Stomach smooth muscle (tissue), 2 donors: ENCODE measurements around the gene GSC.
A peak's percentile ranks its signal among the peaks of the same experiment; 100 is the strongest.

Experiments
- H3K27ac ChIP-seq: one replicate; pipeline ENCODE4 v1.7.0; 2013; ENCODE audit warnings: mild to moderate bottlenecking, low read length, inconsistent platforms
- H3K27me3 ChIP-seq, 2 donors: one replicate each; pipeline ENCODE4 v1.7.0; 2013; ENCODE audit warnings: low read length in 2 of 2; ENCODE audit not compliant: insufficient read depth in 2 of 2, control insufficient read depth in 1 of 2
- H3K36me3 ChIP-seq, 2 donors: one replicate each; pipeline ENCODE4 v1.7.0; 2013; ENCODE audit warnings: low read length in 2 of 2; ENCODE audit not compliant: control insufficient read depth in 2 of 2, insufficient read depth in 2 of 2
- H3K4me1 ChIP-seq: one replicate; pipeline ENCODE4 v1.7.0; 2013; ENCODE audit warnings: low read length; ENCODE audit not compliant: control insufficient read depth, insufficient read depth
- H3K4me3 ChIP-seq, 2 donors: one replicate each; pipeline ENCODE4 v1.7.0; 2013; ENCODE audit warnings: low read length in 2 of 2
- H3K9ac ChIP-seq, 2 donors: one replicate each; pipeline ENCODE4 v1.7.0; 2013; ENCODE audit warnings: low read length in 2 of 2, mild to moderate bottlenecking in 1 of 2
- H3K9me3 ChIP-seq, 2 donors: one replicate each; pipeline ENCODE4 v1.7.0; 2013; ENCODE audit warnings: low read length in 2 of 2; ENCODE audit not compliant: control insufficient read depth in 2 of 2
- donor health status: healthy.
- donor health status: Pancreatic carcinoma.

GSC gene

DNA sequence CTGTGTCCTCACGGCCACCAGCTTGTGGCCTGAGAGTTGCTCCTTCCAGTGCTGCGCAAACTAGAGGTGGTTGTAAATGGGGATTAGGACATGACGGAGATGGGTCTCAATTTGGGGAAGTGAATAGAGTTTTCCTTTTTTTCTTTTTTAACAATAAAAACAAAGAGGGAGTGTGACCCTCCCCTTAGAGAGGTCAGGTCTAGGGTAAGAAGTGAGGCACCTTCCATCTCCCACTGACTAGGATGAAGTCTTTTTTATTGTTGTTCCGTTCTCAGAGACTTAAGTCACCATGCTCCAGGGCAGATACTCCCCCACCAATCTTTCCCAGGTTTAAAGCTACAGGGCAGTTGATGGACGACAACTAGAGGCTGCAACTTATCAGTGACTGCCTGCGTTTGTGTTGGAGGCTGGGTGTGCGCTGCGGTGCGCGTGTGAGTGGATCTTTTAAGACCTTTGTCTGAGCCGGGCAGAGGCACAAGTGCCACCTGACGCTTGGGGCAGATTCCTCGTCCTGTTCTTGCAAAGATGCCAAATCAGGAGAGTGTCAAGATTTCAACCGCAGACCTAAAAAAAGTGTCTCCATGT is 2.1 kb upstream of the GSC start:
- Histone ChIP-seq H3K36me3 (no peaks in the 10 kb centered on the region), H3K9me3 (no peaks in the 10 kb centered on the region), H3K4me3 (no peak overlapping the region), H3K27ac (no peak overlapping the region), H3K4me1 (peaks cover 20% of the 10 kb centered on the region), H3K9ac (no peak overlapping the region), H3K27me3 (peaks cover 85 to 96% of the 10 kb centered on the region in 2 donors)

DNA sequence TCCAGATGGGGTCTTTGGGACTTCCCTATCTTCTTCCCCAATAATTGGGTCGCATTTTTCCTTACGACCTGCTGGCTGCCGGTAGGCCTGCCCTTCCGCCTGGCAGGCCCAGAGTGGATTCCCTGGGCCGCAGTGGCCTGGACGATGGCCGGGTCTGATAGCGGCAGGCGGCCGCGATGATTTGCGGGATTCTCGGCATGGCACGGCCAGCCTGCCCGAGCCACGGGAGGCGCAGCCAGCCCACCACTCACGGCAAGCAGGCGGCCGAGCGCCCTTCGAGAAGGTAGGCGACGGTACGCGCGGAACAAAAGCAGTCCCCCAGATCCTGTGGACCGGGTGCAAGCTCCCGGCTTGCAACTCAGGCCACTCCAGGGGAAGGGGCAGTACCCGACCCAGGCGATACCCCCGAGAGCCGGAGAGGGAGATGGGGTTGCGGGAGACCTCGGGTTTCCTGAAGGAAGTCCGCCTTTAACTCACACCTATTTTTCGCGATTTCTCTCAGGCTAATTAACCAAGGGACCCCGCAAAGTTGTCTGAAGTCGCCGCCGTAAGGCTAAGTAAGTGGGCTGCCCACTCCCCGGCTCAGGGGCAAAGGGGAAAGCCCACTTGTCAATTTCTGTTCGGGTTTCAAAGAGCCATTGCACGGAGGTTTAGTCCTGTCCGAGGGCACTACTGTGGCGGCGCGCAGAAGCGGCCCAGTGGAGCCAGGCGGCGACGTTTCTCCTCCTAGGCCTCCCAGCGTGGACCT is 1.4 kb upstream of the GSC start:
- Histone ChIP-seq H3K27me3 (peaks cover 88 to 97% of the 10 kb centered on the region in 2 donors), H3K9ac (no peak overlapping the region)

DNA sequence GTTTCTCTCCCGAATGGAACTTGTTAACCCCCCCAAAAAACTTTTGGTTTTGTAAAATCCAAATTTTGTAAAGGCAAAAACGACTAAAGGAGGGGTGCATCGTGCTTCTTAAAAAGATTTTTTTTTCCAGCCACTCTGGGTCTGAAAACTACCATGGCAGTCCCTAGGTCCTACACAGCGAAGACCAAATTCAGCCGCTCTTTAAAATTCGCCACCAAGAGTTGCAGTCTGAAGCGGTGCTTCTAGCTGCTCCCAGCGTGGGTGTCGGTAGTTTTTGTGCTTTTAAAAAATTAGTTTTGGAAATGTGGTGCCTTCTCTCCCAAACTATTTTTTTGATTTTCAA is 873 bp upstream of the GSC start:
- H3K27me3 ChIP-seq: peaks cover 86 to 97% of the 10 kb centered on the region in 2 donors

More for the DNA sequence above, 1.4 kb upstream of the GSC start:
- H3K27ac ChIP-seq: no peak overlapping the region
- no peaks in the 10 kb centered on the region for H3K9me3 ChIP-seq
- no peaks in the 10 kb centered on the region for H3K36me3 ChIP-seq
- peaks cover 20% of the 10 kb centered on the region for H3K4me1 ChIP-seq
- no peak overlapping the region for H3K4me3 ChIP-seq

DNA sequence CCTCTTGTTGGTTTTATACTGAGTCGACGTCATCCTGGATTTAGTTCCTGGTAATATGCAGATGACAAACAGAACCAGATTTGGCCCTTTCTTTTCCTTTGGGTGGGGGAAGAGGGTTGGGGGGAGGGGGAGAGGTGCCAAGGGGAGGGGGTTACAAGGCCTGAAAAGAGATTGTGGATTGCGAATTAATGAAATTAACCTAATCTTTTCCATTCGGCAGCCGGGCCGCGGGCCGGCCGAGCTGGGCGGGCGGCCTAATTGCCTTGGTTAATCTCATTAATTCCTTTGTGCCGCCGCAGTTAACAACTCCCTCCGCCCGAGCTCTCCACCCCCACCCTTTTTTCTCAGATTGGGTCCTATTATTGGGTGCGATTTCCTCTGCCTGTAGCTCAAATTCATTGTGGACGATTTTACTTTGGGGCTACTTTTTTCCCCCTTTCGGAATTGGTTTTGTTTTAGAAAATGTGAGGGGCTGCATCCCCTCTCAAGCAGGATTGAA is 387 bp upstream of the GSC start:
- no peaks in the 10 kb centered on the region for H3K9me3 ChIP-seq
- H3K4me3 ChIP-seq: peak overlapping the region; percentile 29 to 66
- H3K36me3 ChIP-seq: no peaks in the 10 kb centered on the region
- H3K4me1 ChIP-seq: peaks cover 20% of the 10 kb centered on the region
- peaks cover 85 to 95% of the 10 kb centered on the region in 2 donors for H3K27me3 ChIP-seq
- H3K27ac ChIP-seq: no peak overlapping the region
- no peak overlapping the region for H3K9ac ChIP-seq

More for the DNA sequence above, 873 bp upstream of the GSC start:
- Histone ChIP-seq H3K9me3 (no peaks in the 10 kb centered on the region), H3K4me1 (peaks cover 20% of the 10 kb centered on the region), H3K9ac (no peak overlapping the region), H3K36me3 (no peaks in the 10 kb centered on the region), H3K27ac (no peak overlapping the region), H3K4me3 (no peak overlapping the region)

DNA sequence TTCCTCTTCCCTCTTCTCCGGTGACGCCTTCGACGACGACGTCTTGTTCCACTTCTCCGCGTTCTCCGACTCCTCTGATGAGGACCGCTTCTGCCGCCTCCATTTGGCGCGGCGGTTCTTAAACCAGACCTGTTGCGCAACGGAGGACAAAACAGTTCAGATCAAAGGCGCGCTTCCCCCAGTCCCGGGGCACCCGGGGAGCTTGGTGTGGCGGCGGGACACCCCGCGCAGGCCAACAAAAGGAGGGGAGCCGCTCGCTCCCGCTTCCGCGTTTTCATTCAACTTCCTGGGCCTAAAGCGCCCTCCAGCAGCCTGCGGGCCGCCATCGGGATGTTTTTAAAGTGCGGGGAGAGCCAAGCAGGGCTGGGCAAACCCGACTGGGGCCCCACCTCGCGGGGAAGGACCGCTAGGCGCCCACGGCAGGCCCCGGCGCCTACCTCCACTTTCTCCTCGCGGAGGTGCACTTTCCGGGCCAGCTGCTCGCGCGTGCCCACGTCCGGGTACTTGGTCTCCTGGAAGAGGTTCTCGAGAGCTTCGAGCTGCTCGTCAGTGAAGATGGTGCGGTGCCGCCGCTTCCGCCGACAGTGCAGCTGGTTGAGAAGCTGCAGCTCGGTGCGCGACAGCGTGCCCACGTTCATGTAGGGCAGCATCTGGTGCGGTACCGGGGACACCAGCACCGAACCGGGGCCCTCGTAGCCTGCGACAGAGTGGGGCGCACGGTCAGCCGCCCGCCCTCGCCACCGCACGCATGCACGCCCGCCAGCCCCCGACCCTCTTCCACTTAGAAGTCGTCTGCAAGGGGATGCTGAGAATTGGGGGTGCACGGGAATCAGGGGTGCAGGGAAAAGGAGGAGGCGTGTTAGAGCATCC is 1.2 kb downstream of the GSC start:
- peaks cover 81 to 89% of the 10 kb centered on the region in 2 donors for H3K27me3 ChIP-seq
- peak overlapping the region; percentile 29 to 66 for H3K4me3 ChIP-seq
- H3K36me3 ChIP-seq: no peaks in the 10 kb centered on the region
- peaks cover 20% of the 10 kb centered on the region for H3K4me1 ChIP-seq
- H3K27ac ChIP-seq: no peak overlapping the region
- no peak overlapping the region for H3K9ac ChIP-seq
- H3K9me3 ChIP-seq: no peaks in the 10 kb centered on the region

DNA sequence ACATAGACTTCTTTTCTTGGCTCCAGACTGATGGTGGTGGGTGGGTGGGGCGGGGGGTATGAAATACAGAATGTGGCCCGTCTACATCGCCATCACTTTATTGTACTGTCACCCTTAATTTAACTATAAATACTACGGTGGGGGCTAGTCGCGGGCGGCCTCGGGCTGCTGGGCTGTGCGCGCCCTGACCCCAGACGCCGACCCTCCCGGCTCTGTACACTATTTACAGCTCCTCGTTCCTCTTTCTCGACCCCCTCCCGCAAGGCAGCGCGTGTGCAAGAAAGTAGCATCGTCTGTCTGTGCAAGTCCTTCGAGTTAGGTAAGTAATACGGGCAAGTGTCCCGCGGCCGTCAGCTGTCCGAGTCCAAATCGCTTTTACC is 1.8 kb downstream of the GSC start:
- peak overlapping the region; percentile 29 to 66 for H3K4me3 ChIP-seq
- no peaks in the 10 kb centered on the region for H3K36me3 ChIP-seq

DNA sequence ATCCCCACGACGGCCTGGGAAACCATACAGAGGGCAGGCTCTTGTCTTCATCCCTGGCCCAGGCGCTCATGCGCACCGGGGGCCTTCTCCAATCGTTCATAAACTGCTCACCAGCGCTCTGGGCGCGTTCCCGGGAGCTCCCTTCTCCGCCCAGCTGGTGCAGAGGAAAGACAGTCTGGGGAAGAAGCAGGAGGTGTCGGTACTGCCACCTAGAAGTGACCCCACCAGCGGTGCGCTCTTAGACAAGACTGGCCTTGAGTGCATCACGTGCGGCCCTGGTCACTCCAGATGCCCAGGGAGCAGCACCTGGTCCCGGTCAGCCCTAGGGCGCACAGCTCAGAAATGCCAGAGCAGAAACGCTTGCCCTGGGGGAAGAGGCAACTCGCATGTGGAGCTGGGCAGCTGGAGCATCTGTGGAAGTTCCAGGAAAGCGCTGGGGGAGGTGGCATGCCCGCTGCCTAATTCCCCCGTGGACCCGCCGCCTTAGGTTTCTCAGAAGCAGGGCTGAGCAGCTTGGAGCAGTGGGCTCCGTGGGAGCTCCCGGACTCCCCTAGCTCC is 2.5 kb downstream of the GSC start:
- Histone ChIP-seq H3K27ac (no peak overlapping the region), H3K27me3 (peaks cover 73 to 78% of the 10 kb centered on the region in 2 donors)

More for the DNA sequence above, 1.8 kb downstream of the GSC start:
- H3K9ac ChIP-seq: no peak overlapping the region
- H3K4me1 ChIP-seq: peaks cover 20% of the 10 kb centered on the region
- peaks cover 76 to 85% of the 10 kb centered on the region in 2 donors for H3K27me3 ChIP-seq
- H3K9me3 ChIP-seq: no peaks in the 10 kb centered on the region
- no peak overlapping the region for H3K27ac ChIP-seq

DNA sequence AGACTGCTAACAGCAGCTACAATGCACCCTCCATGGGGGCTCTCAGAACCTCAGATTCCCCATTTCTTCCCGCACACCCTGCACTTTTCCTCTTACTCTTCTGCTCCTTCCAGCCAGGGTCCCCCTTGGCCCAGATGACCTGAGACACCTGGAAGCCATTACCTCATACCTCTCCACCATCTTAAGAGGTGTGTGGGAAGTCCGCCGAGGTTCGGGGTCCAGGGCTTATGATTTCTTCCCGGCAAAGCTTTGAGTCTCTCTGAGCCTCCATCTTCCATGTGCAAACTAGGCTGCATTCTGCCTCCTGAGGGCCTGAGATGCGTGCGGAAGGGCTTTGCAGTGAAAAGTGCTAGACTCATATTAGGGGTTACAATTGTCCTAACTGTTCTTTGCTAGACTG is 5.3 kb downstream of the GSC start:
- H3K9ac ChIP-seq: no peak overlapping the region
- H3K4me1 ChIP-seq: peaks cover 13% of the 10 kb centered on the region
- H3K9me3 ChIP-seq: no peaks in the 10 kb centered on the region
- no peak overlapping the region for H3K27ac ChIP-seq
- peaks cover 60 to 61% of the 10 kb centered on the region in 2 donors for H3K27me3 ChIP-seq
- H3K36me3 ChIP-seq: no peaks in the 10 kb centered on the region
- H3K4me3 ChIP-seq: no peak overlapping the region

More for the DNA sequence above, 2.5 kb downstream of the GSC start:
- H3K4me1 ChIP-seq: peaks cover 19% of the 10 kb centered on the region
- H3K9ac ChIP-seq: no peak overlapping the region
- no peaks in the 10 kb centered on the region for H3K36me3 ChIP-seq
- H3K4me3 ChIP-seq: no peak overlapping the region
- H3K9me3 ChIP-seq: no peaks in the 10 kb centered on the region

DNA sequence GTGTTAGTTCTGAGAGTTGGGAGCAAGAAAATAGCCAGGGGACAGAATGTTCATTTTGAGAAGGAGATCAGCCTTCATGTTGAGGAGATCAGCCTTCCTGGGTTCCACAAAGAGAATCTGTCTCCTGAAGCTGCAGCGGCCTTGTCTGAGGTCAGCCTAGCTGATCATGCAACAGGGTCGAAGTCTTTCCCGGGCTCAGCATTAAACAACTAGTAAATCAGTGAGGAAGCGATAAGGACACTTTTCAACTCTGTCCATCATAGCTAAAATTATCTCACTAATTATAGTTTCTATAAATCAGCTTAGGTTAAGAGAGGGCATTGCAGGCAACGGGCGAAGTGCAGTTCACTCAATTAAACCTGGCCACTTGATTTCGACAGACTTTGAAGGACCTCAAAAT is 7.5 kb downstream of the GSC start:
- Histone ChIP-seq H3K36me3 (no peaks in the 10 kb centered on the region), H3K4me3 (no peak overlapping the region), H3K27ac (no peak overlapping the region), H3K27me3 (peaks cover 41% of the 10 kb centered on the region in 2 donors), H3K4me1 (no peaks in the 10 kb centered on the region), H3K9me3 (no peaks in the 10 kb centered on the region), H3K9ac (no peak overlapping the region)

DNA sequence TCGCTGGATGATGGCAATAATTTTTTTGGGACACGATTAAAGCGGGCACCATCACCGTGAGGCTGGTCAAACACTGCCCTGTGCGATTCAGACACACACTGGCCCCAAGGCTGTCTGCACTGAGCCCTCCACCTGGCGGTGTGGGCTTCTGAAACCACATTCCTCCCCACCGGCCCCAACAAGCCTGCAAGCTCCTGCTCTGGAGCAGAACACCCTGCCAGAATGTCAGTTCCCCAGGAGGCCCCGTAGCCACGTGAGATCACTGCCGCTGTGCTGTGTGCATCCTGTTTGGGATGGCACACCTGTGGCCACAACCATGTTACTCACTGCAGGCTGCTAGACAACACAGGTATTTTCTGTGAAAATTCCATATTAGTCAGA is 7.9 kb downstream of the GSC start:
- peaks cover 36 to 37% of the 10 kb centered on the region in 2 donors for H3K27me3 ChIP-seq
- no peak overlapping the region for H3K27ac ChIP-seq
- no peaks in the 10 kb centered on the region for H3K9me3 ChIP-seq
- no peaks in the 10 kb centered on the region for H3K36me3 ChIP-seq
- no peak overlapping the region for H3K9ac ChIP-seq
- no peaks in the 10 kb centered on the region for H3K4me1 ChIP-seq
- H3K4me3 ChIP-seq: no peak overlapping the region
